ACC112 (cell line): ENCODE data around the gene QSER1.
"Not testable (repeated sequence)": the region's sequence is repeated elsewhere in the genome, so short reads cannot be mapped to it uniquely, and the experiment has no call there.

ENCODE experiments used
- H2AFZ ChIP-seq: fragments of 200-600 bp; sonication (generic); one replicate; pipeline ENCODE4 v1.6.0; 2017; ENCODE audit warnings: antibody characterized with exemption, low read length; ENCODE audit not compliant: unreplicated experiment
- H3K27ac ChIP-seq: fragments of 200-600 bp; sonication (generic); 2 replicates; pipeline ENCODE4 v1.5.1; 2014; ENCODE audit warnings: low read depth, mild to moderate bottlenecking, antibody characterized with exemption, low read length, moderate library complexity
- H3K27me3 ChIP-seq: fragments of 200-600 bp; sonication (generic); 2 replicates; pipeline ENCODE4 v1.6.1; 2014; ENCODE audit warnings: mild to moderate bottlenecking, antibody characterized with exemption, low read length, moderate library complexity, mixed read lengths; ENCODE audit not compliant: insufficient read depth
- H3K36me3 ChIP-seq: fragments of 200-600 bp; sonication (generic); 2 replicates; pipeline ENCODE4 v1.6.1; 2016; ENCODE audit warnings: mild to moderate bottlenecking, antibody characterized with exemption, low read length, moderate library complexity, mixed read lengths; ENCODE audit not compliant: insufficient read depth
- H3K4me1 ChIP-seq: fragments of 200-600 bp; sonication (generic); one replicate; pipeline ENCODE4 v1.6.1; 2016; ENCODE audit warnings: low read length, mixed read lengths; ENCODE audit not compliant: insufficient read depth, unreplicated experiment, control insufficient read depth
- H3K4me3 ChIP-seq: fragments of 200-600 bp; sonication (generic); 2 replicates; pipeline ENCODE4 v1.5.1; 2014; ENCODE audit warnings: mild to moderate bottlenecking, low read depth, low read length
- H3K79me2 ChIP-seq: fragments of 200-600 bp; sonication (generic); one replicate; pipeline ENCODE4 v1.6.0; 2016; ENCODE audit warnings: low read length; ENCODE audit not compliant: control insufficient read depth, unreplicated experiment, insufficient read depth

The QSER1 gene

DNA sequence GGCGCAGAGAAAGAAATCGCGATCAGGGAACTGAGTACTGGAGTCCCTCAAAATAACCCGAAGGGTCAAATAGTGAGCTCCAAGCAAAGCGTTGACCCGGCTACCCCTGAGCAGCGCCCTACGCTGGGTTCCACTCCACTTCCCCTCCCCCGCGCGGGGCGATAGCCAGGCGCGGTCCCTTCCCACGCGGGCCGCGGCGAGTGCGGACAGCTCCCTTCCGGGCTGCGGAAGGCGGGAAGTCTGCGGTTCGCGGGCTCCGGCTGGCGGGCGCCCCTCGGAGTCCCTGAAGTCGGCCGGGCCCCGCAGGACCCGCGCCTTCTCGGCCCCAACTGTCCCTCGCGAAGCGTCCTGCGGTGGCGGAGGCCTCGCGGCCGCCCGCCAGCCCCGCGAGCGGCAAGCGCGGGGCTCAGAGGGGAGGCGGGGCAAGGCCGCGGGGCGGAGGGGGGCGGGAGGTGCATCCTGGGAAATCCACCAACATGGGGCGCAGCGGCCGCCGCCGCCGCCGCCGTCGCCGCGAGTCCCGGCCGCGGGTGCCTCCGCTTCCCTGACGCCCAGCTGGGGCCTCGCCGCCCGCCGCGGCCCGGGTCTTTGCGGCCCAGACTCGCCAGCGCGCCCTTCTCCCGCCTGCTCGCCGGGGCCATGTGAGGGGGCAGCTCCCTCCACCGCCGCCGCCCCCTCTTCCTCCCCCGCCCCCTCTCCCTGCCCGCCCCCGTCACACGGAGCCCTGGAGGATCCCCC, at the start of gene QSER1:
Gene QSER1, plus strand, starts transcription at position 457 of the 738 bp plus-strand sequence. CDS start 315 bp downstream, outside the sequence.
- H3K27ac ChIP-seq, result peak within 1 kb of the TSS; percentile 78
- peaks cover 11% of the 10 kb centered on the region for H3K4me1 ChIP-seq
- no peaks in the 10 kb centered on the region for H3K27me3 ChIP-seq
- peak within 1 kb of the TSS; percentile 84 for H3K4me3 ChIP-seq
- no peaks in the 10 kb centered on the region for H3K36me3 ChIP-seq
- H2AFZ ChIP-seq, result peak within 1 kb of the TSS; percentile 87
- H3K79me2 ChIP-seq, result peaks cover 43% of the 10 kb centered on the region

DNA sequence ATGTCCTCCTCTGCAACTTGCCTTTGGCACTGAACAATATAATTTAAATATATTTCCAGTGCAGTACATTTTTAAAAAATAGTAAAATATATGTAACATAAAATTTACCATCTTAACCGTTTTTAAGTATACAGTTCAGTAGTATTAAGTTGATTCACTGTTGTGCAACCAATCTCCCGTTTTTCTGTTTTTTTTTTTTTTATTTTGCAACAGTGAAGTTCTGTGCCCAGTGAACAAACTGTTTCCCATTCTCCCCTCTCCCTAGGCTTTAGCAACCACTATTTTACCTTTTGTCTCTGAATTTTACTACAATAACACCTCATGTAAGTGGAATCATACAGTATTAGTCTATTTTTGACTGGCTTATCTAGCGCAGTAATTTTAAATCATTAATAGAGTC, 49.1 kb upstream of the QSER1 start:
- Histone ChIP-seq H2AFZ (no peak overlapping the region), H3K4me1 (peaks cover 4% of the 10 kb centered on the region), H3K36me3 (no peaks in the 10 kb centered on the region), H3K27me3 (no peaks in the 10 kb centered on the region), H3K79me2 (no peaks in the 10 kb centered on the region), H3K27ac (no peak overlapping the region), H3K4me3 (no peak overlapping the region)

DNA sequence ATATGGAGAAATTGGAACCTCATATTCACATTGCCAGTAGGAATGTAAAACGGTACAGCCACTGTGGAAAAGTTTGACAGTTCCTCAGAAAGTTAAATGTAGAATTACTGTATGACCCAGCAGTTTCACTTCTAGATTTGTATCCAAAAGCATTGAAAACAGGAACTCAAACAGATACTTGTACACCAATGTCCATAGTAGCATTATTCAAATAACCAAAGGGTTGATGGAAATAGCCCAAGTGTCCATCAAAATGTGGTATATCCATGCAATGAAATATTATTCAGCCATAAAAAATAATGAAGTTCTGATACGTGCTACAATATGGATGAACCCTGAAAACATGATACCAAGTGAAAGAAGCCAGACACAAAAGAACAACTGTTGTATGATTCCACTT, 45.1 kb upstream of the QSER1 start:
- Histone ChIP-seq H2AFZ (no peak overlapping the region), H3K79me2 (no peaks in the 10 kb centered on the region), H3K4me1 (no peaks in the 10 kb centered on the region), H3K27me3 (no peaks in the 10 kb centered on the region), H3K4me3 (no peak overlapping the region), H3K27ac (no peak overlapping the region), H3K36me3 (no peaks in the 10 kb centered on the region)

DNA sequence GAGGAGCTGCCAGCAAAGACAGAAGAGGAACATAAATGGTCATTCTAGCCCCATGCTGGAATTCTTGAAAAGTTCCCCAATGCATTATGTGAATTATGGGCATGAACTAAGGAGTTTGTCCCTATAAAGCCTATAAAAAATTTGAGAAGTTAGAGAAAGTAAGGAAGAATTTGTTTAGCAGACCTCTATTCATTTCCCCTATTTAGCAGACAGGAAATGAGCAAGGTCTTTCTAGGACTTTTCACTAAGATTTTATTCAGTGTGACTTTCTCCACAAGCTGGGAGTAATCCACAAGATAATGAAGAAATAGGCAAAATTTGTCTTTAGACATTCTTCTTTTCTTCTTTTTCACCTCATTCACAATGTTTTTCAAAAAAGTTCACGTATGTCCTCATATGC, 42.9 kb upstream of the QSER1 start:
- Histone ChIP-seq H3K27me3 (no peaks in the 10 kb centered on the region), H2AFZ (peak overlapping the region; percentile 30), H3K4me1 (no peaks in the 10 kb centered on the region), H3K27ac (no peak overlapping the region), H3K79me2 (no peaks in the 10 kb centered on the region), H3K4me3 (no peak overlapping the region), H3K36me3 (no peaks in the 10 kb centered on the region)

DNA sequence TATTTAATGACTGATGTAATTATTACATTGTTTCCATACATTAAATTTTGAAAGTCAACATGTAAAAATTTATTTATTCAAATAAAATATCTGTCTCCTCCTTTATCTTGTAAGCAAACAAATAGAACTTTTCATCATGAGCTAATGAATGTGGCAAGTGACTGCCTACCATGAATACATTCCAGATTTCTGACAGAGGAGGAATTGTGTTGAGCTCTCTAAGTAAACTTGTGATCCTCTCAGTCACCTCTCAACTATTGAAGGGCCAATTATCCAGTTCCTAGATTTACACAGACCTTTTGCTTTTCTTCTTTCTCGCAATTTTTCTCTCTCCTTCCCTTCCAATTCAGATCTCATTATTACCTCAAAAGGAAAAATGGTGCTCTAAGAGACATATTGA, 41.4 kb upstream of the QSER1 start:
- no peak overlapping the region for H3K27ac ChIP-seq
- H3K27me3 ChIP-seq, result no peaks in the 10 kb centered on the region
- H3K4me3 ChIP-seq, result no peak overlapping the region

DNA sequence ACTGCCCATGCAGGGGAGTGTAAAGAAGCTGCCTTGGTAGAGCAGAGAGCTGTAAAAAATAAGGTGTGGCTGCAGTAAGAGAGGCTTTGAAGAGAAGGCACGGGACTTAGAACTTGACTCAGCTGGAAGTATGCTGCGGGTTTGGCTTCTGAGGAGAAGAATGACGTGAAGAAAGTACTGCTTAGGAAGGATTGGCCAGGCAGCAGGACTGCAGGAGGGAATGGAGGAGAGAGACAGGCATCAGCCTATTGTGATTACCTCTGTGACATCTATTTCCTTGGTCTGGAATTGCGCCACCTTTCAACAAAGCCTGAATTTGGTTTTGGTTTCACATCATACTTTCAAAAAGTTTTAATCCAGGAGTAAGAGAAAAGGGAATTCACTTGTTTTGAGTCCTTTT, 40.4 kb upstream of the QSER1 start:
- H3K4me1 ChIP-seq, result no peaks in the 10 kb centered on the region
- no peaks in the 10 kb centered on the region for H3K27me3 ChIP-seq
- no peaks in the 10 kb centered on the region for H3K79me2 ChIP-seq
- H3K36me3 ChIP-seq, result no peaks in the 10 kb centered on the region
- peak overlapping the region; percentile 66 for H2AFZ ChIP-seq
- no peak overlapping the region for H3K27ac ChIP-seq
- H3K4me3 ChIP-seq, result no peak overlapping the region

More for the DNA sequence above, 41.4 kb upstream of the QSER1 start:
- no peaks in the 10 kb centered on the region for H3K36me3 ChIP-seq
- no peaks in the 10 kb centered on the region for H3K79me2 ChIP-seq
- H2AFZ ChIP-seq, result no peak overlapping the region
- H3K4me1 ChIP-seq, result no peaks in the 10 kb centered on the region

DNA sequence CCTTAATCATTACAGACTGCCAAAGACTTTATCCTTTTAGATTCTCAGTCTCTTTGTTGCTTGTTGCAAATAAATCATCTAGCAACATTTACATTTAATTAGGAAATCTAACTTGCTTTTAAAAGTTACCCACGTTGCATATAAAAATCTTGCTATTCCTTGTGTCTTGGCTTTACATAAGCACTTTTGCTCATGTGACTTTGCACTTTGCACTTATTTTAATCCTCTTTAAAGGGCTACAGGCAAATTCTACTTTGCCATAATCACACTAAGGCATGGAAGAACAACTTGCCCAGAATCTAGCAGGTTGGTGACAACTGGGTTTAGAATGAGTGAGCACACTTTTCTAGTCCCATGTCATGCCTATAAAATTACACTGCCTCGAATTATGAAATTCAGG, 37.0 kb upstream of the QSER1 start:
- Histone ChIP-seq H2AFZ (no peak overlapping the region), H3K4me1 (no peaks in the 10 kb centered on the region), H3K36me3 (no peaks in the 10 kb centered on the region), H3K79me2 (no peaks in the 10 kb centered on the region), H3K4me3 (no peak overlapping the region), H3K27me3 (no peaks in the 10 kb centered on the region), H3K27ac (no peak overlapping the region)

DNA sequence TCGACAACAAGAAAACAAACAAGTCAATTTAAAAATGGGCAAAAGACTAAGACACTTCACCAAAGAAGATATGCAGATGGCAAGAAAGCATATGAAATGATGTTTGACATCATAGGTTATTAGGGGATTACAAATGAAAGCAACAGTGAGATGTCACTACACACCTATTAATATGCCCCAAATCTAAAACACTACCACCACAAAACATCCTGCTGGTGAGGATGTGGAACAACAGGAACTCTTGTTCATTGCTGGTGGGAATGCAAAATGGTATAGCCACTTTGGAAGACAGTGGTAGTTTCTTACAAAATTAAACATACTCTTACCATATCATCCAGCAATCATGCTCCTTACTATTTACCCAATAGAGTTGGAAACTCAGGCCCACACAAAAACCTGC, 33.9 kb upstream of the QSER1 start:
- no peak overlapping the region for H3K27ac ChIP-seq

DNA sequence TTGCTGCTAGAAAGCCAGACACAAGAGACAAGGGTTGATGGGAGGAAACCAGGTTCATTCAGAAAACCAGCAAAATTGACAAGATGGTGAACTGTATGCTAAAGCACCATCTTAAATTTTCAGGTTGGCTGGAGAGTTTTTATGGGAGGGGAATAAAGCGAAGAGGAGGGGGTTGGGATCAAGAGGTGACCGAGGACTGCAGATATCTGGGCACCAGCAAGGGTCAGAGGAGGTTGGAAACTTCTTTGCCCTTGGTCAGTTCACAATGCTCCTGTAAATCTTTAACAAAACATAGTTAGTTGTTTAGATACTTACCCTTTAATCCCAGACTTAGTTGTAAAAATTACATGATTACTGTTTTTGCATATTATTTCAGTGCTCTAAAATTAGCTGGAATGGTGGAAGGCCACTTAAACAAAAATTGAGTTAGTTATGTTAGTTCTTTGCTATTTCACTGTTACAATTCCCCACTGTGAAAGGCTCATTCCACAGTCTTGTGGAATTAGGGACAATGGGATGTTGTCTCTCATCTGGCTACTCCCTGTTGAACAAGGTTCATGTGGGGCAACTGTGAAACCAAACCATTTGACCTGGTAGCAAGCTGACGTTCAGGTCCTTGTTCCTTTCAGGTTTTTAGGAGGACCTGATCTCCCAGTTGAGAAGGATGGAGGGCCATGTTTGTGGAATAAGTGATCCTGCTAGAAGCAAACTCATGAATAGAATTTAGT, 30.6 kb upstream of the QSER1 start:
- H3K79me2 ChIP-seq, result no peaks in the 10 kb centered on the region
- H3K27ac ChIP-seq, result no peak overlapping the region
- H3K27me3 ChIP-seq, result no peaks in the 10 kb centered on the region
- H3K36me3 ChIP-seq, result no peaks in the 10 kb centered on the region
- H3K4me1 ChIP-seq, result no peaks in the 10 kb centered on the region
- no peak overlapping the region for H2AFZ ChIP-seq
- no peak overlapping the region for H3K4me3 ChIP-seq

More for the DNA sequence above, 33.9 kb upstream of the QSER1 start:
- Histone ChIP-seq H3K4me1 (no peaks in the 10 kb centered on the region), H3K27me3 (no peaks in the 10 kb centered on the region), H3K79me2 (no peaks in the 10 kb centered on the region), H2AFZ (no peak overlapping the region), H3K4me3 (no peak overlapping the region), H3K36me3 (no peaks in the 10 kb centered on the region)

DNA sequence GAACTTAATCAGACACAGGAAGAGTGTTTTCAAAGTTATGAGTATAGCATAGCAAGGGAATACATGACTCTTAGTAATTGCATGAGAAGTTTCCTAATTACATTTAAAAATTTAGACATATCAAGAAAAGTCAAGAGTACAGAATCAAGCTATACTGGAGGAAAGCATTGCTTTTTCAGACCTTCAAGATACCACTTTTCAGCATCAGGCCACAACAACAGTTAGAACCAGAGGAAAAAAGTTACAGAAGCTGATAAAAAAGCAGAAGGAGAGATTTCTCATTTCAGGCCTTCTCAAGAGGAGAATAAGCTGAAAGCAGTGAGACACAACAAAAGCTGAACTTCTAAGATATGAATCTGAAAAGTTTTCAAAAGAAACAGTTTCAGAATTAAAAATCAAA, 28.1 kb upstream of the QSER1 start:
- Histone ChIP-seq H3K36me3 (no peaks in the 10 kb centered on the region), H3K79me2 (no peaks in the 10 kb centered on the region), H3K27ac (no peak overlapping the region), H3K4me1 (no peaks in the 10 kb centered on the region), H3K27me3 (no peaks in the 10 kb centered on the region), H2AFZ (peak overlapping the region; percentile 3), H3K4me3 (no peak overlapping the region)

DNA sequence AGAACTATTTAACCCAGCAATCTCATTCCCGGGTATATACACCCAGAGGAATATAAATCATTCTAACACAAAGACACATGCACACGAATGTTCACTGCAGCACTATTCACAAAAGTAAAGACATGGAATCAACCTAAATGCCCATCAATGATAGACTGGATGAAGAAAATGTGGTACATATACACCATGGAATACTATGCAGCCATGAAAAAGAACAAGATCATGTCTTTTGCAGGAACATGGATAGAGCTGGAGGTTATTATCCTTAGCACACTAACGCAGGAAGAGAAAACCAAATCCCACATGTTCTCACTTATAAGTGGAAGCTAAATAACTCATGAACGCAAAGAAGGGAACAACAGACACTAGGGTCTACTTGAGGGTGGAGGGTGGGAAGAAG, 23.9 kb upstream of the QSER1 start:
- not testable (repeated sequence) for H3K4me1 ChIP-seq, H3K27ac ChIP-seq, H3K4me3 ChIP-seq, H3K79me2 ChIP-seq, H2AFZ ChIP-seq, H3K36me3 ChIP-seq
- peaks cover 14% of the 10 kb centered on the region; the same call in 1 of the 2 replicates for H3K27me3 ChIP-seq
